OCI-LY7 (cell line): ENCODE results near the gene YTHDF1. TPM values are rescaled to one million over a fixed set of nuclear protein-coding genes. Genes with fewer than 3 reads are reported as not detected.

Experiments used
- BruUV-seq: library from RNA; stranded (reverse); fragments of 400-500 nt; replicated peaks from 2 replicates; lab custom pipeline; 2021; lab: Mats Ljungman, UMichigan
- CTCF ChIA-PET: fragments of 300-600 bp; sonication (Branson Sonifier 250); formaldehyde crosslinking; loops from one replicate; lab custom pipeline; 2022; ENCODE audit warnings: antibody characterized with exemption; ENCODE audit not compliant: unreplicated experiment; lab: Charles Lee
- POLR2A ChIA-PET: fragments of 300-600 bp; sonication (Branson Sonifier 250); formaldehyde crosslinking; loops from one replicate; lab custom pipeline; 2022; ENCODE audit warnings: antibody characterized with exemption; lab: Charles Lee
- DNase-seq: peaks from one replicate; pipeline ENCODE4 v3.0.0-alpha.2; 2015; ENCODE audit warnings: low spot score
- H2AFZ ChIP-seq: fragments of 200-600 bp; sonication (generic), shearing (Covaris generic); 2 replicates; pipeline ENCODE4 v1.6.1; 2014; ENCODE audit warnings: mild to moderate bottlenecking, antibody characterized with exemption, low read length, moderate library complexity
- H3K27ac ChIP-seq: fragments of 200-600 bp; sonication (generic); 2 replicates; pipeline ENCODE4 v1.5.1; 2014; ENCODE audit warnings: mixed run types, low read depth, mild to moderate bottlenecking, moderate library complexity, low read length, inconsistent platforms; ENCODE audit not compliant: poor library complexity, severe bottlenecking
- H3K36me3 ChIP-seq: fragments of 200-600 bp; sonication (generic); 2 replicates; pipeline ENCODE4 v1.6.1; 2014; ENCODE audit warnings: mild to moderate bottlenecking, antibody characterized with exemption, low read length, moderate library complexity, mixed read lengths; ENCODE audit not compliant: insufficient read depth
- H3K4me1 ChIP-seq: fragments of 200-600 bp; sonication (generic); 2 replicates; pipeline ENCODE4 v1.5.1; 2014; ENCODE audit warnings: mild to moderate bottlenecking, low read length; ENCODE audit not compliant: insufficient read depth, poor library complexity, severe bottlenecking
- H3K4me2 ChIP-seq: fragments of 200-600 bp; sonication (generic); 2 replicates; pipeline ENCODE4 v1.6.1; 2014; ENCODE audit warnings: mild to moderate bottlenecking, low read length
- H3K4me3 ChIP-seq: fragments of 200-600 bp; sonication (generic); 2 replicates; pipeline ENCODE4 v1.5.1; 2014; ENCODE audit warnings: mild to moderate bottlenecking, low read depth, low read length; ENCODE audit not compliant: poor library complexity, severe bottlenecking
- H3K79me2 ChIP-seq: fragments of 200-600 bp; sonication (generic); 2 replicates; pipeline ENCODE4 v1.6.1; 2016; ENCODE audit warnings: low read depth, mild to moderate bottlenecking, low read length, moderate library complexity, mixed read lengths; ENCODE audit not compliant: insufficient read depth
- H3K9me2 ChIP-seq: fragments of 200-600 bp; sonication (generic); 2 replicates; pipeline ENCODE4 v1.6.1; 2016; ENCODE audit warnings: mild to moderate bottlenecking, low read length, mixed read lengths; ENCODE audit not compliant: insufficient read depth
- H3K9me3 ChIP-seq: fragments of 200-600 bp; sonication (generic); 2 replicates; pipeline ENCODE4 v1.6.1; 2014; ENCODE audit warnings: mild to moderate bottlenecking, mixed run types, low read length, mixed read lengths
- H4K20me1 ChIP-seq: fragments of 200-600 bp; sonication (generic); 2 replicates; pipeline ENCODE4 v1.6.1; 2014; ENCODE audit warnings: mild to moderate bottlenecking, antibody characterized with exemption, low read length, moderate library complexity, mixed read lengths; ENCODE audit not compliant: insufficient read depth
- CTCF ChIP-seq: fragments of 200-600 bp; sonication (generic); conservative IDR thresholded peaks from 2 replicates; pipeline ENCODE4 v1.5.1; 2014; ENCODE audit warnings: mild to moderate bottlenecking, antibody characterized with exemption, low read length, moderate library complexity, mixed read lengths
- EZH2phosphoT487 ChIP-seq: fragments of 200-600 bp; sonication (generic); IDR thresholded peaks from 2 replicates; pipeline ENCODE4 v1.6.1; 2018; ENCODE audit warnings: low read depth, borderline replicate concordance, mild to moderate bottlenecking, mixed run types, antibody characterized with exemption, low read length, moderate library complexity, mixed read lengths
- intact Hi-C: fragments of 100-400 bp; cut with micrococcal nuclease; formaldehyde crosslinking; loops from one replicate; pipeline ENCODE4 v1.10.0; 2022; ENCODE audit not compliant: unreplicated experiment
- total RNA-seq, 2 experiments: library from RNA; depleted of rRNA in 1 of 2; stranded (reverse); fragments of >200 nt in 1 of 2; shearing (Covaris generic) in 1 of 2; gene quantifications; 2 replicates each; pipeline ENCODE4 v1.2.3, GENCODE V29; 2014 to 2022

The YTHDF1 gene
- total RNA-seq, 2 experiments from 2014 or later: 31.3 to 42.7 TPM

DNA sequence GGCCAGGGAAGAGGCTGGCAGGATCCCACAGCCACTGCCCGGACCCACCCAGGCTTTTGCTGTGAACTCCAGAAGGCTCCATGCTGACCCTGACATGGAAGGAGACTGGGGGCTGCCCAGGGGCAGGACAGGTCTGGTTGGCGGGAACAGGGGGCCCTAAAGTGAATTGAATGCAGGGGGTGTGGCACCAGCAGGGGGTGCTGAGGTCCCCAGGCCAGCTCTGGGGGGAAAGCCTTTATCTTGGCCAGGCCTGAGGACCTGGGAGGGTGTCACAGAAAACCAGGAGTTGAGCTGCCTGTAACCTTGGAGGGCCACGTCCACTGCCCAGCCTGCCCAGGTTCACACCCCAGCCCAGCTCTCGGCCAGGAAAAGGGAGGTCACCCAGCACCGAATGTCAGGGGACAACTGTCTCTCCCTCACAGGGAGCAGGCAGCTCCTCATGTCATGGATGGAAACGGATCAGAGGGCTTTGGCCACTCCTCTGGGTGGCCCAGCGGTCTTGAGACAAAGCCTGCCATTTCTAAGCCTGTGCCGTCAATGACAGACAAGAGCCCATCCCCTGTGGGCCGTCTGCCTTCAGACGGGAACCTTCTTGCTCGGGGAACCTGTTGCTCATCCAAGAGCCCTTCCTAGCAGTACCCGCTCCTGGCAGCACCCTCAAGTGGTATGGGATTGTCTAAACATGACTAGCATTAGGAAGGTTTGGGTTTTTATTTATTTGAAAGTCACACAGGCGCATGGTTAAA, 2.9 kb upstream of the YTHDF1 start:
- BruUV-seq: no TSS peak
- Histone ChIP-seq H3K27ac (no peak overlapping the region), H3K79me2 (peaks cover 18% of the 10 kb centered on the region), H3K36me3 (peaks cover 18% of the 10 kb centered on the region), H3K4me2 (no peak overlapping the region), H3K9me2 (no peaks in the 10 kb centered on the region), H3K9me3 (no peaks in the 10 kb centered on the region), H3K4me1 (peaks cover 23% of the 10 kb centered on the region), H4K20me1 (peaks cover 13% of the 10 kb centered on the region; the same call in 1 of the 2 replicates), H3K4me3 (no peak overlapping the region), H2AFZ (no peak overlapping the region)
- DNase-seq: no peak
- intact Hi-C loops: loop anchor here (5.0 kb wide), 1 partner anchor 53 kb away; the partner anchor contains the start of gene ARFGAP1
- CTCF ChIA-PET: no interaction called here
- TF ChIP-seq CTCF (0 out of 2 replicates have a peak, but pooled peaks have one; percentile 28), EZH2phosphoT487 (no peak)
- POLR2A ChIA-PET: no interaction called here

DNA sequence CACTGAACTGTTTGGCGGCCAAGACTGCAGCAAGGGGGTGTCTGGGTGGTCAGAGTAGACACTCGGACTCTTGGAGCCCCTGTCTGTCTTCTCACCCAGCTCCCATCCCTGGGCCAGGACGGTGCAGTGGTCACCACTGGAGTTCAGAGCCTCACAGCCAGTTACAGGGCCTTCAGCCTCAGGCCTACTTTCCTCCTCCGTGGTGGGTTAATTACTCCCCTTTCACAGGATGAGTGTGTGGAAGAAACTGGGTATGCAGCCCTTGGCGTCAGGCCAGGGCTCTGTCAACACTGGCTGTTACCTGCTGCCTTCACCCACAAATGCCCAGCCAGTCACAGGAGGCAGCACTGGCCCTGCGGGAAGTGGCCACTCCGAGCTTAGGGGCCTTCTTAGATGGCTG, 1.8 kb upstream of the YTHDF1 start:
- Histone ChIP-seq H3K4me3 (no peak overlapping the region), H4K20me1 (peaks cover 19% of the 10 kb centered on the region; the same call in 1 of the 2 replicates), H2AFZ (no peak overlapping the region), H3K79me2 (peaks cover 30% of the 10 kb centered on the region), H3K4me1 (peaks cover 23% of the 10 kb centered on the region), H3K36me3 (peaks cover 30% of the 10 kb centered on the region), H3K9me2 (no peaks in the 10 kb centered on the region), H3K4me2 (no peak overlapping the region), H3K27ac (no peak overlapping the region), H3K9me3 (no peaks in the 10 kb centered on the region)
- intact Hi-C loops: loop anchor here (5.0 kb wide), 1 partner anchor 55 kb away; the partner anchor contains the start of gene ARFGAP1
- TF ChIP-seq CTCF: no peak
- no peak for TF ChIP-seq EZH2phosphoT487
- ChIA-PET POLR2A (no interaction called here), CTCF (interaction anchor here (1.0 kb wide), 1 partner anchor 17 kb away, joined by 3 read pairs; no protein-coding TSS in a partner anchor)
- BruUV-seq: no TSS peak
- DNase-seq: no peak
